ENCODE results near the gene MRPL38. TPM values are rescaled to one million over a fixed set of nuclear protein-coding genes. Genes with fewer than 3 reads are reported as not detected.
A peak's percentile ranks its signal among the peaks of the same experiment; 100 is the strongest.

Gene MRPL38
- total RNA-seq, 2 donors from 2014 or later: 40.3 to 85.6 TPM

- H3K4me3 ChIP-seq: no peak overlapping the region
- no peaks in the 10 kb centered on the region for H3K27me3 ChIP-seq (replicated peaks; ENCODE audit: insufficient read depth)
- H3K36me3 ChIP-seq: no peaks in the 10 kb centered on the region
- no peak for DNase-seq (ENCODE audit: low spot score)
- no peak overlapping the region for H3K27ac ChIP-seq
- H3K9me3 ChIP-seq: no peaks in the 10 kb centered on the region
- H3K4me1 ChIP-seq (replicated peaks): no peaks in the 10 kb centered on the region
- 88% methylated on average over 8 of the region's 8 CpGs for WGBS
- intact Hi-C loops (cut with DNase I): no loop called here
- TF ChIP-seq CTCF (IDR thresholded peaks at IDR 0.05) (no peak), POLR2A (IDR thresholded peaks at IDR 0.05) (no peak), POLR2AphosphoS5 (IDR thresholded peaks at IDR 0.05) (no peak)
Observed at GRCh38 chr17:75885431-75885830, 19.3 kb downstream of the MRPL38 start.

GRCh38 chr17:75881678-75882454, 22.8 kb downstream of the MRPL38 start:
- no peak for DNase-seq (ENCODE audit: low spot score)
- Histone ChIP-seq H3K9me3 (no peaks in the 10 kb centered on the region), H3K4me3 (no peak overlapping the region), H3K36me3 (no peaks in the 10 kb centered on the region), H3K27ac (no peak overlapping the region), H3K27me3 (replicated peaks; ENCODE audit: insufficient read depth) (no peaks in the 10 kb centered on the region), H3K4me1 (replicated peaks) (peaks cover 1% of the 10 kb centered on the region)
- intact Hi-C loops (cut with DNase I): no loop called here
- 91% methylated on average over 15 of the region's 15 CpGs for WGBS
- TF ChIP-seq POLR2A (IDR thresholded peaks at IDR 0.05) (no peak), CTCF (IDR thresholded peaks at IDR 0.05) (no peak), POLR2AphosphoS5 (IDR thresholded peaks at IDR 0.05) (no peak)

GRCh38 chr17:75880266-75880665, 24.4 kb downstream of the MRPL38 start:
- Histone ChIP-seq H3K36me3 (no peaks in the 10 kb centered on the region), H3K27me3 (replicated peaks; ENCODE audit: insufficient read depth) (no peaks in the 10 kb centered on the region), H3K9me3 (no peaks in the 10 kb centered on the region), H3K4me1 (replicated peaks) (peaks cover 17% of the 10 kb centered on the region), H3K4me3 (no peak overlapping the region), H3K27ac (no peak overlapping the region)
- 76% methylated on average over 7 of the region's 7 CpGs for WGBS
- no peak for DNase-seq (ENCODE audit: low spot score)
- intact Hi-C loops (cut with DNase I): no loop called here
- TF ChIP-seq CTCF (IDR thresholded peaks at IDR 0.05) (no peak), POLR2AphosphoS5 (IDR thresholded peaks at IDR 0.05) (no peak), POLR2A (IDR thresholded peaks at IDR 0.05) (no peak)

GRCh38 chr17:75878174-75878998, 26.3 kb downstream of the MRPL38 start, which contains the start of gene TRIM47:
Gene TRIM47 (minus strand): TSS chr17:75878581. CDS start chr17:75878548, 33 bp downstream.
- H3K4me1 ChIP-seq (replicated peaks): peaks cover 19% of the 10 kb centered on the region
- peak; percentile 88 for TF ChIP-seq POLR2A (IDR thresholded peaks at IDR 0.05)
- TF ChIP-seq CTCF (IDR thresholded peaks at IDR 0.05): peak in 1 of 4 experiments; percentile 1
- no peak for TF ChIP-seq POLR2AphosphoS5 (IDR thresholded peaks at IDR 0.05)
- H3K36me3 ChIP-seq: no peaks in the 10 kb centered on the region
- no peaks in the 10 kb centered on the region for H3K9me3 ChIP-seq
- H3K27me3 ChIP-seq (replicated peaks; ENCODE audit: insufficient read depth): no peaks in the 10 kb centered on the region
- peak; percentile 46 for DNase-seq (ENCODE audit: low spot score)
- H3K27ac ChIP-seq: peak within 1 kb of the TSS; percentile 91
- intact Hi-C loops (cut with DNase I): loop anchor here (5.0 kb wide), 1 partner anchor 91 kb away; no protein-coding TSS in a partner anchor
- WGBS: under 1% methylated on average over 62 of the region's 87 CpGs
- H3K4me3 ChIP-seq: peak within 1 kb of the TSS; percentile 47 to 53
